B cell (primary cell): ENCODE measurements around the gene KCNJ10. TPM values are rescaled to one million over a fixed set of nuclear protein-coding genes. Genes with fewer than 3 reads are reported as not detected.

Source experiments
- ATAC-seq: fragments of 200-7000 bp; cut with Tn5 transposase; one replicate; pipeline ENCODE4 v1.10.0; 2021; ENCODE audit warnings: low read depth, mild to moderate bottlenecking, moderate number of reproducible peaks, moderate library complexity
- CTCF ChIA-PET: fragments of 350-600 bp; sonication (Branson Sonifier 250); formaldehyde crosslinking; loops from one replicate; lab custom pipeline; 2021; ENCODE audit warnings: antibody characterized with exemption, inconsistent platforms; lab: Charles Lee
- POLR2A ChIA-PET: fragments of 350-600 bp; sonication (Branson Sonifier 250); formaldehyde crosslinking; loops from one replicate; lab custom pipeline; 2021; ENCODE audit warnings: antibody characterized with exemption; lab: Charles Lee
- DNase-seq: peaks from one replicate; pipeline ENCODE4 v3.0.0; 2013
- H2AFZ ChIP-seq: 2 replicates; pipeline ENCODE4 v1.6.1; 2012; ENCODE audit warnings: mild to moderate bottlenecking, low read depth, low read length; ENCODE audit not compliant: insufficient read depth, poor library complexity, severe bottlenecking
- H3K27ac ChIP-seq, 2 donors: 1 replicate in 1 of 2; 2 replicates in 1 of 2; pipeline ENCODE4 v1.5.1; 2012 to 2013; ENCODE audit warnings: low read length in 2 of 2, mild to moderate bottlenecking in 2 of 2, moderate library complexity in 1 of 2
- H3K27me3 ChIP-seq, 4 experiments: fragments of 200-600 bp in 1 of 4; sonication (generic) in 1 of 4; replicated peaks in 1 of 4; 1 replicate in 2 of 4; 2 replicates in 2 of 4; pipeline versions ENCODE4 v1.6.1 to v1.7.0; 2013 to 2016; ENCODE audit warnings: low read length in 3 of 4, mild to moderate bottlenecking in 2 of 4, mixed read lengths in 1 of 4, moderate library complexity in 1 of 4; ENCODE audit not compliant: insufficient read depth in 4 of 4, control insufficient read depth in 3 of 4; ENCODE audit errors: control extremely low read depth in 1 of 4
- H3K36me3 ChIP-seq, 2 experiments: replicated peaks in 1 of 2; 1 replicate in 1 of 2; 2 replicates in 1 of 2; pipeline versions ENCODE4 v1.6.1 to v1.7.1; 2013; ENCODE audit warnings: low read length in 1 of 2; ENCODE audit not compliant: insufficient read depth in 2 of 2, control insufficient read depth in 1 of 2; ENCODE audit errors: control extremely low read depth in 1 of 2, extremely low read depth in 1 of 2
- H3K4me1 ChIP-seq, 2 donors: fragments of 200-600 bp in 1 of 2; sonication (generic) in 1 of 2; 1 replicate in 1 of 2; 2 replicates in 1 of 2; pipeline versions ENCODE4 v1.5.1 to v1.6.1; 2013 to 2017; ENCODE audit warnings: low read length in 2 of 2; ENCODE audit not compliant: control insufficient read depth in 2 of 2, insufficient read depth in 2 of 2
- H3K4me2 ChIP-seq: replicated peaks from 2 replicates; pipeline ENCODE3; 2012; ENCODE audit warnings: mild to moderate bottlenecking, low read depth, low read length; ENCODE audit not compliant: poor library complexity, severe bottlenecking
- H3K4me3 ChIP-seq, 5 experiments: fragments of 200-600 bp in 1 of 5; sonication (generic) in 1 of 5; 1 replicate in 3 of 5; 2 replicates in 2 of 5; pipeline versions ENCODE4 v1.5.1 to v1.7.0; 2011 to 2016; ENCODE audit warnings: low read length in 4 of 5, mild to moderate bottlenecking in 4 of 5, low read depth in 2 of 5, control low read depth in 1 of 5, moderate library complexity in 1 of 5; ENCODE audit not compliant: insufficient read depth in 1 of 5; ENCODE audit errors: control extremely low read depth in 1 of 5, extremely low read depth in 1 of 5
- H3K79me2 ChIP-seq: fragments of 200-600 bp; sonication (generic); one replicate; pipeline ENCODE4 v1.6.0; 2016; ENCODE audit warnings: low read length; ENCODE audit not compliant: control insufficient read depth, insufficient read depth
- H3K9ac ChIP-seq: fragments of 200-600 bp; sonication (generic); 2 replicates; pipeline ENCODE4 v1.6.1; 2017; ENCODE audit warnings: mild to moderate bottlenecking, low read length, moderate library complexity
- H3K9me3 ChIP-seq, 3 donors: one replicate each; pipeline versions ENCODE4 v1.6.1 to v1.7.1; 2013; ENCODE audit warnings: low read length in 2 of 3; ENCODE audit not compliant: control insufficient read depth in 2 of 3, insufficient read depth in 1 of 3; ENCODE audit errors: control extremely low read depth in 1 of 3
- H4K20me1 ChIP-seq: 2 replicates; pipeline ENCODE4 v1.6.0; 2012; ENCODE audit warnings: mild to moderate bottlenecking, low read length; ENCODE audit not compliant: insufficient read depth, control insufficient read depth, poor library complexity, severe bottlenecking
- H3K27ac Mint-ChIP-seq: one replicate; pipeline ENCODE4 v1.8.0; 2021; ENCODE audit warnings: mixed read lengths
- H3K27me3 Mint-ChIP-seq: one replicate; pipeline ENCODE4 v1.8.0; 2021; ENCODE audit warnings: mixed read lengths
- H3K4me1 Mint-ChIP-seq: one replicate; pipeline ENCODE4 v1.8.0; 2021; ENCODE audit warnings: mixed read lengths
- H3K4me3 Mint-ChIP-seq: one replicate; pipeline ENCODE4 v1.8.0; 2021; ENCODE audit warnings: mixed read lengths
- H3K9me3 Mint-ChIP-seq: one replicate; pipeline ENCODE4 v1.8.0; 2022; ENCODE audit warnings: mixed read lengths; ENCODE audit not compliant: insufficient read depth
- CTCF ChIP-seq: fragments of 200-600 bp; IDR thresholded peaks from one replicate; pipeline ENCODE4 v1.8.0; 2022; ENCODE audit warnings: antibody characterized with exemption, mild to moderate bottlenecking
- EZH2 ChIP-seq: IDR thresholded peaks from 2 replicates; pipeline ENCODE4 v1.6.1; 2012; ENCODE audit warnings: borderline replicate concordance, low read depth, mild to moderate bottlenecking, moderate library complexity, low read length; ENCODE audit not compliant: insufficient read depth, poor library complexity, severe bottlenecking
- WGBS: methylation state at CpG from one replicate; pipeline ENCODE4 v1.1.5; 2013; ENCODE audit warnings: missing lambda C conversion rate; ENCODE audit not compliant: insufficient coverage; 5-methylcytosine and 5-hydroxymethylcytosine counted together
- intact Hi-C: fragments of 100-400 bp; cut with micrococcal nuclease; formaldehyde crosslinking; loops from one replicate; pipeline ENCODE4 v1.10.0; 2022
- polyA plus RNA-seq: library from polyadenylated mRNA; depleted of rRNA; stranded (reverse); fragments of >200 nt; gene quantifications from 2 replicates; pipeline ENCODE4 v1.2.3, GENCODE V29; 2012
- total RNA-seq, 2 donors: library from RNA; stranded (reverse); fragments of 120-200 nt in 1 of 2; gene quantifications; 1 replicate in 1 of 2; 2 replicates in 1 of 2; pipeline versions ENCODE4 v1.2.3 to v1.2.4, GENCODE V29; 2013 to 2022

KCNJ10 gene
- total and polyA plus RNA-seq, 2 donors (not counting 1 experiment from before 2014, with no cell fraction given) = not detected

GRCh38 chr1:160043543-160043942, 26.4 kb downstream of the KCNJ10 start:
- Histone ChIP-seq H3K4me2 (no peak overlapping the region), H4K20me1 (no peaks in the 10 kb centered on the region), H3K36me3 (no peaks in the 10 kb centered on the region), H2AFZ (no peak overlapping the region), H3K79me2 (no peaks in the 10 kb centered on the region), H3K27me3 (peaks cover 0 to 8% (median 6%) of the 10 kb centered on the region in 4 experiments), H3K9ac (no peak overlapping the region), H3K27ac (no peak overlapping the region), H3K4me1 (peaks cover 11 to 12% of the 10 kb centered on the region in 2 donors), H3K4me3 (no peak overlapping the region), H3K9me3 (no peaks in the 10 kb centered on the region)
- H3K9me3 Mint-ChIP-seq = no peaks in the 10 kb centered on the region
- CTCF ChIA-PET = interaction anchor here (1.0 to 5.5 kb wide), 4 partner anchors 13 to 41 kb away, joined by 3 to 112 read pairs (median 4); partner anchors contain the start of gene KCNJ9
- no peak overlapping the region for H3K27ac Mint-ChIP-seq
- peaks cover 12% of the 10 kb centered on the region for H3K4me1 Mint-ChIP-seq
- H3K4me3 Mint-ChIP-seq = no peak overlapping the region
- POLR2A ChIA-PET = no interaction called here
- DNase-seq (no peak), ATAC-seq (no peak)
- H3K27me3 Mint-ChIP-seq = peaks cover 16% of the 10 kb centered on the region
- TF ChIP-seq EZH2 = no peak
- TF ChIP-seq CTCF = no peak
- intact Hi-C loops = no loop called here

GRCh38 chr1:160040476-160040875, 29.5 kb downstream of the KCNJ10 start:
- no peaks in the 10 kb centered on the region for H3K9me3 Mint-ChIP-seq
- POLR2A ChIA-PET = no interaction called here

More at GRCh38 chr1:160040476-160040875, 29.5 kb downstream of the KCNJ10 start:
- CTCF ChIA-PET = interaction anchor here (1.3 kb wide), 1 partner anchor 45 kb away, joined by 6 read pairs; no protein-coding TSS in a partner anchor
- ATAC-seq (no peak), DNase-seq (no peak)
- H3K27ac Mint-ChIP-seq = no peak overlapping the region
- H3K4me1 ChIP-seq = no peaks in the 10 kb centered on the region
- no peaks in the 10 kb centered on the region for H3K9me3 ChIP-seq
- TF ChIP-seq CTCF (no peak), EZH2 (no peak)
- H3K27ac ChIP-seq = no peak overlapping the region
- H3K79me2 ChIP-seq = no peaks in the 10 kb centered on the region
- H2AFZ ChIP-seq = no peak overlapping the region
- no peak overlapping the region for H3K4me3 ChIP-seq
- H3K36me3 ChIP-seq = no peaks in the 10 kb centered on the region
- H4K20me1 ChIP-seq = no peaks in the 10 kb centered on the region
- no peak overlapping the region for H3K4me2 ChIP-seq
- H3K4me1 Mint-ChIP-seq = no peaks in the 10 kb centered on the region
- no peaks in the 10 kb centered on the region for H3K27me3 ChIP-seq
- no peak overlapping the region for H3K9ac ChIP-seq
- H3K27me3 Mint-ChIP-seq = peaks cover 13% of the 10 kb centered on the region
- no peak overlapping the region for H3K4me3 Mint-ChIP-seq
- intact Hi-C loops = no loop called here
- WGBS = 100% methylated on average over 1 of the region's 1 CpG
